Transverse colon (tissue), 4 donors: Measurements from ENCODE around the gene BAZ1A.

Experiments used
- CTCF ChIP-seq, 5 experiments: fragments of 200-600 bp in 3 of 5; fragments of 450-650 bp in 2 of 5; sonication (generic) in 3 of 5; IDR thresholded peaks; 1 replicate in 2 of 5; 2 replicates in 3 of 5; pipeline ENCODE4 v1.5.1; 2016 to 2017; ENCODE audit warnings: antibody characterized with exemption in 5 of 5, inconsistent platforms in 3 of 5, mild to moderate bottlenecking in 2 of 5, moderate library complexity in 1 of 5
- POLR2A ChIP-seq: fragments of 450-650 bp; IDR thresholded peaks from one replicate; pipeline ENCODE4 v1.6.1; 2016; ENCODE audit warnings: antibody characterized with exemption, mild to moderate bottlenecking, moderate library complexity
- POLR2AphosphoS5 ChIP-seq, 3 donors: sonication (generic); formaldehyde crosslinking; IDR thresholded peaks; one replicate each; pipeline ENCODE4 v1.6.1; 2016; ENCODE audit warnings: antibody characterized with exemption in 3 of 3

- TF ChIP-seq CTCF (IDR thresholded peaks at IDR 0.05) (no peak), POLR2A (no peak), POLR2AphosphoS5 (IDR thresholded peaks at IDR 0.05) (no peak)
Measured at GRCh38 chr14:34710006-34710405, 165.2 kb downstream of the BAZ1A start.
